Measurements from ENCODE around the gene PKP4.

- TF ChIP-seq YBX1 (IDR thresholded peaks at IDR 0.05) (no peak), EHMT2 (IDR thresholded peaks at IDR 0.05) (no peak), POLR2A (conservative IDR thresholded peaks at IDR 0.05) (no peak), MEF2A (IDR thresholded peaks at IDR 0.05; ENCODE audit: control insufficient read depth, low read depth, low read length) (no peak), ZNF407 (IDR thresholded peaks at IDR 0.05; ENCODE audit: low read depth) (no peak), RAD21 (CRISPR knock-in tag; conservative IDR thresholded peaks at IDR 0.05 in 1 of 2, IDR thresholded peaks at IDR 0.05 in 1 of 2) (no peak), POLR2G (IDR thresholded peaks at IDR 0.05; ENCODE audit: low read depth, low read length) (no peak)
These were observed 259.5 kb downstream of the PKP4 start for GRCh38 chr2:158716121-158716791.
